Common myeloid progenitor, CD34-positive (primary cell): ENCODE data around the gene HOXD13.

Experiments
- CTCF ChIA-PET: fragments of 350-600 bp; sonication (Branson Sonifier 250); formaldehyde crosslinking; loops from one replicate; lab custom pipeline; 2021; ENCODE audit warnings: antibody characterized with exemption; lab: Charles Lee
- POLR2A ChIA-PET: fragments of 350-600 bp; sonication (Branson Sonifier 250); formaldehyde crosslinking; loops from one replicate; lab custom pipeline; 2021; ENCODE audit warnings: antibody characterized with exemption; lab: Charles Lee
- DNase-seq, 3 donors: peaks; one replicate each; pipeline versions ENCODE4 v3.0.0 to v3.0.0-alpha.2; 2013
- H3K27ac ChIP-seq, 2 experiments: 1 replicate in 1 of 2; 2 replicates in 1 of 2; pipeline ENCODE4 v1.7.0; 2013; ENCODE audit warnings: inconsistent platforms in 2 of 2, low read length in 2 of 2, mild to moderate bottlenecking in 2 of 2, low read depth in 1 of 2, moderate library complexity in 1 of 2; ENCODE audit not compliant: severe bottlenecking in 2 of 2, insufficient read depth in 1 of 2, poor library complexity in 1 of 2
- H3K27me3 ChIP-seq, 5 experiments: replicated peaks in 2 of 5; 1 replicate in 3 of 5; 2 replicates in 2 of 5; pipeline versions ENCODE4 v1.6.1 to v1.7.0; 2013; ENCODE audit warnings: low read length in 4 of 5, mild to moderate bottlenecking in 2 of 5, moderate library complexity in 2 of 5, inconsistent platforms in 1 of 5; ENCODE audit not compliant: insufficient read depth in 5 of 5, control insufficient read depth in 4 of 5
- H3K36me3 ChIP-seq, 4 experiments: 1 replicate in 2 of 4; 2 replicates in 2 of 4; pipeline versions ENCODE4 v1.6.1 to v1.7.0; 2013; ENCODE audit warnings: low read length in 3 of 4, control low read depth in 1 of 4, mild to moderate bottlenecking in 1 of 4; ENCODE audit not compliant: control insufficient read depth in 4 of 4, insufficient read depth in 4 of 4
- H3K4me1 ChIP-seq, 4 experiments: 1 replicate in 3 of 4; 2 replicates in 1 of 4; pipeline versions ENCODE4 v1.6.1 to v1.7.1; 2013; ENCODE audit warnings: low read length in 3 of 4, mild to moderate bottlenecking in 3 of 4, control low read depth in 1 of 4, inconsistent platforms in 1 of 4, moderate library complexity in 1 of 4; ENCODE audit not compliant: control insufficient read depth in 4 of 4, insufficient read depth in 4 of 4; ENCODE audit errors: control extremely low read depth in 1 of 4
- H3K4me3 ChIP-seq, 7 experiments: 1 replicate in 4 of 7; 2 replicates in 3 of 7; pipeline versions ENCODE4 v1.5.1 to v1.7.0; 2013; ENCODE audit warnings: mild to moderate bottlenecking in 7 of 7, low read length in 6 of 7, moderate library complexity in 6 of 7, inconsistent platforms in 2 of 7, low read depth in 2 of 7, control low read depth in 1 of 7; ENCODE audit not compliant: insufficient read depth in 4 of 7, control insufficient read depth in 1 of 7; ENCODE audit errors: extremely low read depth in 1 of 7
- H3K9me3 ChIP-seq, 5 experiments: 1 replicate in 4 of 5; 2 replicates in 1 of 5; pipeline versions ENCODE4 v1.6.1 to v1.7.1; 2013; ENCODE audit warnings: low read length in 4 of 5, mild to moderate bottlenecking in 2 of 5, inconsistent platforms in 1 of 5, low read depth in 1 of 5, moderate library complexity in 1 of 5; ENCODE audit not compliant: control insufficient read depth in 4 of 5, insufficient read depth in 2 of 5; ENCODE audit errors: control extremely low read depth in 1 of 5
- WGBS: methylation state at CpG from one replicate; pipeline ENCODE4 v1.1.5; 2013; ENCODE audit not compliant: insufficient coverage; 5-methylcytosine and 5-hydroxymethylcytosine counted together

Gene HOXD13

DNA sequence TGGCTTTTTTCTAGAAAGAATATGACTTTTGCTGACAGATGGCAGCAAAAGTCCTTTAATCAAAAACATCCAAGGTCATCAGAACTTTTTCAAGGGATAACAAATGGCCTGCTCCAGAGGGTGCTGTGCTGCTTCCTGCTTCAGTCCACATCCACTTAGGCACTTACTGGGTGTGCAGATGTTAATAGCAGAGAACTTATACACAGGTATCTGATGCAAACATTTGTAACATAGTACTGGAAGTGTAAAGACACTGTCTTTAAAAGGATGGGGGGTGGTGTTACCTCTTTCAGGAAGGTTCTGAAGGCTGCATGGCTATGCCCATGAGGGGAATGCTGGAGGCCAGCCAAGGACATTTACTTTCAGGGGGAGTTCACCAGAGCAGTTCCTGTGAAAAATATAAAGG is 42.5 kb downstream of the HOXD13 start:
- peaks cover 4 to 11% (median 11%) of the 10 kb centered on the region in 4 experiments for H3K4me1 ChIP-seq
- no peak overlapping the region for H3K4me3 ChIP-seq

GRCh38 chr2:176136374-176137251 is 44.1 kb downstream of the HOXD13 start:
- H3K27ac ChIP-seq, result no peak overlapping the region
- H3K27me3 ChIP-seq, result peaks cover 58 to 100% (median 67%) of the 10 kb centered on the region in 5 experiments
- H3K9me3 ChIP-seq, result peaks cover 0 to 7% (median 0%) of the 10 kb centered on the region in 5 experiments
- peaks cover 4 to 17% (median 13%) of the 10 kb centered on the region in 4 experiments for H3K4me1 ChIP-seq
- CTCF ChIA-PET, result interaction anchor here (0.5 to 5.6 kb wide), 5 partner anchors 10 to 1397 kb away, joined by 3 to 53 read pairs (median 10); no protein-coding TSS in a partner anchor
- POLR2A ChIA-PET, result interaction anchor here (0.6 kb wide), 1 partner anchor 536 kb away, joined by 3 read pairs; no protein-coding TSS in a partner anchor
- DNase-seq, result peak in 1 of 3 donors; percentile 40
- 3% methylated on average over 68 of the region's 71 CpGs for WGBS
- H3K36me3 ChIP-seq, result no peaks in the 10 kb centered on the region
- peak overlapping the region in 5 of 7 experiments; percentile 8 to 19 (median 11) for H3K4me3 ChIP-seq

More for the DNA sequence above, 42.5 kb downstream of the HOXD13 start:
- H3K9me3 ChIP-seq, result peaks cover 0 to 7% (median 0%) of the 10 kb centered on the region in 5 experiments
- no peaks in the 10 kb centered on the region for H3K36me3 ChIP-seq
- no peak for DNase-seq
- H3K27me3 ChIP-seq, result peaks cover 64 to 100% (median 72%) of the 10 kb centered on the region in 5 experiments
- ChIA-PET POLR2A (no interaction called here), CTCF (interaction anchor here (1.0 to 2.7 kb wide), 6 partner anchors 9 to 519 kb away, joined by 3 to 11 read pairs (median 6); no protein-coding TSS in a partner anchor)
- H3K27ac ChIP-seq, result no peak overlapping the region

DNA sequence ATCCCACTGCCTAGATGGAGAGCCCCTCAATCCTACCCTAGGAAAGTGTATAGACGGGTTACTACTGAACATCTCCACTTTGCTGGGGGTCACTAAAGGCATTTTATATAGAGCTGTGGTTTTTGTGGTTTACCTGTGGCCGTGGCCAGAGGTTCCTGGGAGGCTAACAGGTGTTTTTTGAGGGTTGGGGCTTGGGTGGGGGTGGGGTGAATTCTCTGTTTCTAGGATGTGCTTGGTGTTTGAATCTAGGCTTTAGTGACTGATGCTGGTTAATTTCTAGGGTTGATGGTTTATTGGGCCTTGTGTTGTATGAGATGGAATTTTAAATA is 44.7 kb downstream of the HOXD13 start:
- WGBS, result no CpG with 5 or more reads among the region's 2 CpGs
- H3K4me3 ChIP-seq, result no peak overlapping the region
- POLR2A ChIA-PET, result interaction anchor here (0.6 kb wide), 1 partner anchor 536 kb away, joined by 3 read pairs; no protein-coding TSS in a partner anchor

DNA sequence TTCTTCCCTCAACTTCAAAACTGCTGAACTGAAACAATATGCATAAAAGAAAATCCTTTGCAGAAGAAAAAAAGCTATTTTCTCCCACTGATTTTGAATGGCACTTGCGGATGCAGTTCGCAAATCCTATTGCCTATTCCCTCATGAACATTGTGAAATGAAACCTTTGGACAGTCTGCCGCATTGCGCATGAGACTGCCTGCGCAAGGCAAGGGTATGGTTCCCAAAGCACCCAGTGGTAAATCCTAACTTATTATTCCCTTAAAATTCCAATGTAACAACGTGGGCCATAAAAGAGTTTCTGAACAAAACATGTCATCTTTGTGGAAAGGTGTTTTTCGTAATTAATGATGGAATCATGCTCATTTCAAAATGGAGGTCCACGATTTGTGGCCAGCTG is 45.4 kb downstream of the HOXD13 start:
- ChIA-PET POLR2A (interaction anchor here (0.6 kb wide), 1 partner anchor 531 kb away, joined by 3 read pairs; no protein-coding TSS in a partner anchor), CTCF (interaction anchor here (1.2 to 7.3 kb wide), 7 partner anchors 11 to 1011 kb away, joined by 3 to 74 read pairs (median 26); no protein-coding TSS in a partner anchor)
- DNase-seq, result no peak
- Histone ChIP-seq H3K9me3 (peaks cover 0 to 7% (median 0%) of the 10 kb centered on the region in 5 experiments), H3K36me3 (no peaks in the 10 kb centered on the region), H3K27ac (no peak overlapping the region), H3K4me1 (peaks cover 0 to 17% (median 13%) of the 10 kb centered on the region in 4 experiments), H3K27me3 (peaks cover 53 to 100% (median 65%) of the 10 kb centered on the region in 5 experiments), H3K4me3 (no peak overlapping the region)
- 45% methylated on average over 4 of the region's 8 CpGs for WGBS

More for the DNA sequence above, 44.7 kb downstream of the HOXD13 start:
- no peak overlapping the region for H3K27ac ChIP-seq
- no peaks in the 10 kb centered on the region for H3K36me3 ChIP-seq
- H3K9me3 ChIP-seq, result peaks cover 0 to 7% (median 0%) of the 10 kb centered on the region in 5 experiments
- H3K4me1 ChIP-seq, result peaks cover under 1 to 17% (median 13%) of the 10 kb centered on the region in 4 experiments
- CTCF ChIA-PET, result interaction anchor here (0.5 to 5.6 kb wide), 5 partner anchors 16 to 1398 kb away, joined by 3 to 53 read pairs (median 5); no protein-coding TSS in a partner anchor
- no peak for DNase-seq
- peaks cover 55 to 100% (median 67%) of the 10 kb centered on the region in 5 experiments for H3K27me3 ChIP-seq

DNA sequence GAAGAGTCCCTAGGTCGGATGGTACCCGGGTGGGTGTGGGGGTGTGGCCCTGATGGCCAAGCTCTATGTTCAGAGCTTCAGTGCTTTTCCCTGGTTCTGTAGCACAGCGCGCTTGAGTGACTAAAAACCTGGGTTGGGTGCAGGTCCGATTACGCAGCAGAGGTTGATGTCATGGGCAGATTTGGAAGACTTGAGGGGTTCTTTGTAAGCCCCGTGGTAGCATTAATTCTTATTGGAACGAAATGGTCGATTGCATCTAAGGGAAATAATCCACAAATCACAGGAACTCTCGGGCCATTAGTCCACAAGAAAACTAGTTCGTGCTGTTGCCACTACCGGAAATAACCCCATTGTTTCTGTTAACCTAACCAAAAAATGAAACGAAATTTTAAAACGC is 46.0 kb downstream of the HOXD13 start:
- Histone ChIP-seq H3K9me3 (peaks cover 0 to 7% (median 0%) of the 10 kb centered on the region in 5 experiments), H3K27me3 (peaks cover 47 to 100% (median 66%) of the 10 kb centered on the region in 5 experiments), H3K36me3 (no peaks in the 10 kb centered on the region), H3K27ac (no peak overlapping the region), H3K4me3 (no peak overlapping the region), H3K4me1 (peaks cover 0 to 17% (median 13%) of the 10 kb centered on the region in 4 experiments)
- 9% methylated on average over 13 of the region's 14 CpGs for WGBS
- ChIA-PET CTCF (interaction anchor here (0.7 to 7.3 kb wide), 12 partner anchors 12 to 1010 kb away, joined by 3 to 74 read pairs (median 13); no protein-coding TSS in a partner anchor), POLR2A (interaction anchor here (0.6 kb wide), 1 partner anchor 530 kb away, joined by 3 read pairs; no protein-coding TSS in a partner anchor)
- no peak for DNase-seq

DNA sequence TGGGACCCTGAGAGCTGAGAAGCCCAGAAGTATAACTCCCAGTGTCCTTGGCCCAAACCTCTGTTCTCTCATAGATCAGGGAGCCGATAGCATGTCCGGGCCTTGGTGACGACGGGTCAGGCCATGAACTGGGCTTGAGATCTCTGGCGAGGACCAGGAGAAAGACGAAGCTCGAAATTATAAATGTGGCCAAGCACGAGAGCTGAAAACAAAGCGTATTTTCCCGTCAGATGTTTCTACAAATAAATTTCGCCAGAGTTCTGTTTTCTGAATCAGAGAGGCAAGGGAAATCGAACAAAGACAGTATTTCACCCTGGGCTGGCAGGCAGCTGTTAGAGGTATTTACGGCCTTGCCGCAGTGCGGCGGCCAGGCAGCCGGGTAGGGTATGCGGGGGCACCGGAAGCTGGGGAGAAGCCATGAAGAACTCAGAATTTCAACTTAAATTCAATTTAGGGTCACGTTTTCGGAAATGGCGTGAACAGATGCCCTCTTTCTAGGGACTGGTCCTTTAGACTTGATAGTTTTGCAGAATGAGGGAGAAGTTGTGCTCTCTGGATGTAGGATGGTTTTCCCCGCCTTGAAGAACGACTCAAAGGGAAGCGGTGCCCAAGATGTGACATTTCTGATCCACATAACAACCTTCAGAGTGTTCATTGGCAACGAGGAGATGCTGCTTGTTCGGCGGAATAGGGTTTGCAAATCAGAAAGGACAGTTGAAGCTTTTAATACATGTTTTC is 46.6 kb downstream of the HOXD13 start:
- H3K4me1 ChIP-seq, result peaks cover 0 to 17% (median 13%) of the 10 kb centered on the region in 4 experiments
- H3K27ac ChIP-seq, result no peak overlapping the region
- H3K4me3 ChIP-seq, result no peak overlapping the region
- ChIA-PET CTCF (interaction anchor here (0.6 to 7.3 kb wide), 21 partner anchors 7 to 1010 kb away, joined by 3 to 74 read pairs (median 6); no protein-coding TSS in a partner anchor), POLR2A (no interaction called here)
- 4% methylated on average over 22 of the region's 28 CpGs for WGBS
- H3K27me3 ChIP-seq, result peaks cover 49 to 100% (median 68%) of the 10 kb centered on the region in 5 experiments
- H3K9me3 ChIP-seq, result peaks cover 0 to 7% (median 0%) of the 10 kb centered on the region in 5 experiments
- DNase-seq, result no peak
- no peaks in the 10 kb centered on the region for H3K36me3 ChIP-seq
